GM21526 (cell line): ENCODE data around the gene PLEKHA5.
A peak's percentile ranks its signal among the peaks of the same experiment; 100 is the strongest.
"Not testable (repeated sequence)": the region's sequence is repeated elsewhere in the genome, so short reads cannot be mapped to it uniquely, and the experiment has no call there.

Experiments used
- ATAC-seq: cut with Tn5 transposase; IDR thresholded peaks from one replicate; pipeline ENCODE4 v1.9.1; 2021; ENCODE audit warnings: moderate library complexity; ENCODE audit not compliant: unreplicated experiment, low FRiP score

Gene PLEKHA5

GRCh38 chr12:19129486-19130223 is at the start of gene PLEKHA5:
Gene PLEKHA5 (plus strand): TSS chr12:19129733. CDS start chr12:19129800, 67 bp downstream.
- ATAC-seq, result peak; percentile 63

GRCh38 chr12:19080918-19081317 is 48.6 kb upstream of the PLEKHA5 start:
- ATAC-seq, result no peak

- no peak for ATAC-seq
Observed at GRCh38 chr12:19082365-19082911, 47.1 kb upstream of the PLEKHA5 start.

GRCh38 chr12:19084547-19084946 is 45.0 kb upstream of the PLEKHA5 start:
- no peak for ATAC-seq

GRCh38 chr12:19085090-19085489 is 44.4 kb upstream of the PLEKHA5 start:
- ATAC-seq, result no peak

- ATAC-seq, result no peak
Observed at GRCh38 chr12:19088606-19089005, 40.9 kb upstream of the PLEKHA5 start.

- not testable (repeated sequence) for ATAC-seq
Observed at GRCh38 chr12:19092482-19092881, 37.1 kb upstream of the PLEKHA5 start.

GRCh38 chr12:19093218-19093617 is 36.3 kb upstream of the PLEKHA5 start:
- ATAC-seq, result no peak

GRCh38 chr12:19095331-19095730 is 34.2 kb upstream of the PLEKHA5 start:
- ATAC-seq, result no peak

GRCh38 chr12:19095756-19096480 is 33.6 kb upstream of the PLEKHA5 start:
- ATAC-seq, result no peak

GRCh38 chr12:19105463-19105862 is 24.1 kb upstream of the PLEKHA5 start:
- ATAC-seq, result no peak

- ATAC-seq, result no peak
Observed at GRCh38 chr12:19107750-19108149, 21.8 kb upstream of the PLEKHA5 start.

- ATAC-seq, result no peak
Observed at GRCh38 chr12:19110221-19110940, 19.2 kb upstream of the PLEKHA5 start.

- no peak for ATAC-seq
Observed at GRCh38 chr12:19113464-19113863, 16.1 kb upstream of the PLEKHA5 start.

- no peak for ATAC-seq
Observed at GRCh38 chr12:19115285-19115684, 14.2 kb upstream of the PLEKHA5 start.

- ATAC-seq, result no peak
Observed at GRCh38 chr12:19119440-19119839, 10.1 kb upstream of the PLEKHA5 start.

- ATAC-seq, result no peak
Observed at GRCh38 chr12:19120795-19121194, 8.7 kb upstream of the PLEKHA5 start.

GRCh38 chr12:19121449-19122018 is 8.0 kb upstream of the PLEKHA5 start:
- no peak for ATAC-seq

GRCh38 chr12:19125325-19125724 is 4.2 kb upstream of the PLEKHA5 start:
- ATAC-seq, result no peak

- ATAC-seq, result no peak
Observed at GRCh38 chr12:19127270-19127669, 2.3 kb upstream of the PLEKHA5 start.

- ATAC-seq, result no peak
Observed at GRCh38 chr12:19128485-19128884, 1.0 kb upstream of the PLEKHA5 start.
